Measurements from ENCODE around the gene NRG3.

Gene NRG3

GRCh38 chr10:81870472-81870871, 4.5 kb upstream of the NRG3 start:
- Histone ChIP-seq H3K27ac (no peak overlapping the region), H3K36me3 (replicated peaks) (no peaks in the 10 kb centered on the region), H3K27me3 (replicated peaks) (peaks cover 9% of the 10 kb centered on the region), H3K4me3 (ENCODE audit: low read depth, low read length) (no peak overlapping the region)
- no peak for DNase-seq
- in situ Hi-C loops (cut with HindIII; ENCODE audit: low pct_ligation_motif_present, low sequenced_read_pairs): no loop called here
- TF ChIP-seq CTCF (IDR thresholded peaks at IDR 0.05; ENCODE audit: low read depth, low read length, missing control alignments): no peak

GRCh38 chr10:81871558-81871957, 3.4 kb upstream of the NRG3 start:
- Histone ChIP-seq H3K4me3 (ENCODE audit: low read depth, low read length) (no peak overlapping the region), H3K27me3 (replicated peaks) (peaks cover 12% of the 10 kb centered on the region), H3K27ac (no peak overlapping the region), H3K36me3 (replicated peaks) (no peaks in the 10 kb centered on the region)
- no peak for TF ChIP-seq CTCF (IDR thresholded peaks at IDR 0.05; ENCODE audit: low read depth, low read length, missing control alignments)
- in situ Hi-C loops (cut with HindIII; ENCODE audit: low pct_ligation_motif_present, low sequenced_read_pairs): no loop called here
- no peak for DNase-seq

GRCh38 chr10:81872206-81872862, 2.7 kb upstream of the NRG3 start:
- Histone ChIP-seq H3K27ac (no peak overlapping the region), H3K36me3 (replicated peaks) (no peaks in the 10 kb centered on the region), H3K27me3 (replicated peaks) (peaks cover 12% of the 10 kb centered on the region), H3K4me3 (ENCODE audit: low read depth, low read length) (no peak overlapping the region)
- DNase-seq: peak; percentile 48
- in situ Hi-C loops (cut with HindIII; ENCODE audit: low pct_ligation_motif_present, low sequenced_read_pairs): no loop called here
- TF ChIP-seq CTCF (IDR thresholded peaks at IDR 0.05; ENCODE audit: low read depth, low read length, missing control alignments): no peak

GRCh38 chr10:81873231-81873931, 1.6 kb upstream of the NRG3 start:
- H3K36me3 ChIP-seq (replicated peaks): no peaks in the 10 kb centered on the region
- in situ Hi-C loops (cut with HindIII; ENCODE audit: low pct_ligation_motif_present, low sequenced_read_pairs): no loop called here
- H3K27ac ChIP-seq: no peak overlapping the region
- TF ChIP-seq CTCF (IDR thresholded peaks at IDR 0.05; ENCODE audit: low read depth, low read length, missing control alignments): no peak
- no peak for DNase-seq
- peaks cover 12% of the 10 kb centered on the region for H3K27me3 ChIP-seq (replicated peaks)
- no peak overlapping the region for H3K4me3 ChIP-seq (ENCODE audit: low read depth, low read length)

- H3K27ac ChIP-seq: no peak overlapping the region
- DNase-seq: peak; percentile 37
- H3K27me3 ChIP-seq (replicated peaks): peaks cover 12% of the 10 kb centered on the region
- peak overlapping the region; percentile 39 for H3K4me3 ChIP-seq (ENCODE audit: low read depth, low read length)
- in situ Hi-C loops (cut with HindIII; ENCODE audit: low pct_ligation_motif_present, low sequenced_read_pairs): no loop called here
- H3K36me3 ChIP-seq (replicated peaks): no peaks in the 10 kb centered on the region
- TF ChIP-seq CTCF (IDR thresholded peaks at IDR 0.05; ENCODE audit: low read depth, low read length, missing control alignments): no peak
Measured at GRCh38 chr10:81873932-81874816, 820 bp upstream of the NRG3 start.

All from brain microvascular endothelial cell (primary cell).